C4-2B (cell line): ENCODE measurements around the gene ITPRIP.

Source experiments
- H3K27ac ChIP-seq: fragments of 450-650 bp; 2 replicates; pipeline ENCODE4 v1.5.1; 2017
- ZFX ChIP-seq: fragments of 450-650 bp; IDR thresholded peaks from 2 replicates; pipeline ENCODE4 v1.6.1; 2017
- TF ChIP-seq, protein P1 (sequence below): fragments of 450-650 bp; conservative IDR thresholded peaks from 2 replicates; pipeline ENCODE4 v1.5.1; 2017; ENCODE audit warnings: mild to moderate bottlenecking

Gene ITPRIP, protein sequence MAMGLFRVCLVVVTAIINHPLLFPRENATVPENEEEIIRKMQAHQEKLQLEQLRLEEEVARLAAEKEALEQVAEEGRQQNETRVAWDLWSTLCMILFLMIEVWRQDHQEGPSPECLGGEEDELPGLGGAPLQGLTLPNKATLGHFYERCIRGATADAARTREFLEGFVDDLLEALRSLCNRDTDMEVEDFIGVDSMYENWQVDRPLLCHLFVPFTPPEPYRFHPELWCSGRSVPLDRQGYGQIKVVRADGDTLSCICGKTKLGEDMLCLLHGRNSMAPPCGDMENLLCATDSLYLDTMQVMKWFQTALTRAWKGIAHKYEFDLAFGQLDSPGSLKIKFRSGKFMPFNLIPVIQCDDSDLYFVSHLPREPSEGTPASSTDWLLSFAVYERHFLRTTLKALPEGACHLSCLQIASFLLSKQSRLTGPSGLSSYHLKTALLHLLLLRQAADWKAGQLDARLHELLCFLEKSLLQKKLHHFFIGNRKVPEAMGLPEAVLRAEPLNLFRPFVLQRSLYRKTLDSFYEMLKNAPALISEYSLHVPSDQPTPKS

DNA sequence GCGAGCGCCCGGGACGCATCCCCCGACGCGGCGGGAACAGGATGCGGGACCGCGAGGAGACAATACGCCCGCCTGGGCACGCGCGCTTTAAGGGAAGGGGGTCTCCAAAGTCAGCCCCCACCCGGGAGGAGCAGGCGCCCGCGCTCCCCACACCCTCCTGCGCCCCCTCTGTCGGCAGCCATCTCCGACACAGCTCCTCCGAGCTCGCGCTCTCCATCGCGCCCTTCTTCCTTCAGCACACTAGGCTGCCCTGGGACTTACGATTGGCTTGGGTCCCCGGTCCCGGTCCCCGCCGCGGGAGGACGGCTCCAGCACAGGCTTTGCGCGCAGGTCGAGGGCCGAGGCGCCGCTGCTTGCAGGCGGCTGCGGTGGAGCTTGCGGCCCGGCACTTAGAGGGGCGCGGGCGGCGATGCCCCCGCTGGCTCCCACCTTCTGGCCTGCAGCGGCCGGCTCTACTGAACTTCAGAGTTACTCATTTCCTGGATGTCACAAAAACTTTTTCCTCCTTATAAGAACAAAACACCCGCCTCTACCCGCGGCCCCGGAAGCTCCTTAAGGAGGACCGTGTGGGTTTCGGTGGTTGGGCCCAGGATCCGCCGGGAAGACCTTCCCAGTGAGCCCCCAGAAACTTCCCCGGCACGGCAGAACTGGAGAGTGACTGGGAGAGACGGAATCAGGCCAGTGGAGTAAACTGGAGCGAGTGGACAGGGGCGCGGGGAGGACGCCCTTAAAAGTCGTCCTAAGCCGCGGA is at the start of gene ITPRIP:
TSS of gene ITPRIP (minus strand) at position 481 of the 751 bp plus-strand sequence. CDS start 22,414 bp downstream, outside the sequence.
- TF ChIP-seq ZFX: peak; percentile 67
- TF ChIP-seq, protein P1, sequence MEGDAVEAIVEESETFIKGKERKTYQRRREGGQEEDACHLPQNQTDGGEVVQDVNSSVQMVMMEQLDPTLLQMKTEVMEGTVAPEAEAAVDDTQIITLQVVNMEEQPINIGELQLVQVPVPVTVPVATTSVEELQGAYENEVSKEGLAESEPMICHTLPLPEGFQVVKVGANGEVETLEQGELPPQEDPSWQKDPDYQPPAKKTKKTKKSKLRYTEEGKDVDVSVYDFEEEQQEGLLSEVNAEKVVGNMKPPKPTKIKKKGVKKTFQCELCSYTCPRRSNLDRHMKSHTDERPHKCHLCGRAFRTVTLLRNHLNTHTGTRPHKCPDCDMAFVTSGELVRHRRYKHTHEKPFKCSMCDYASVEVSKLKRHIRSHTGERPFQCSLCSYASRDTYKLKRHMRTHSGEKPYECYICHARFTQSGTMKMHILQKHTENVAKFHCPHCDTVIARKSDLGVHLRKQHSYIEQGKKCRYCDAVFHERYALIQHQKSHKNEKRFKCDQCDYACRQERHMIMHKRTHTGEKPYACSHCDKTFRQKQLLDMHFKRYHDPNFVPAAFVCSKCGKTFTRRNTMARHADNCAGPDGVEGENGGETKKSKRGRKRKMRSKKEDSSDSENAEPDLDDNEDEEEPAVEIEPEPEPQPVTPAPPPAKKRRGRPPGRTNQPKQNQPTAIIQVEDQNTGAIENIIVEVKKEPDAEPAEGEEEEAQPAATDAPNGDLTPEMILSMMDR: peak; percentile 20; the same call in 1 of the 2 replicates
- peak within 1 kb of the TSS; percentile 90 for H3K27ac ChIP-seq

DNA sequence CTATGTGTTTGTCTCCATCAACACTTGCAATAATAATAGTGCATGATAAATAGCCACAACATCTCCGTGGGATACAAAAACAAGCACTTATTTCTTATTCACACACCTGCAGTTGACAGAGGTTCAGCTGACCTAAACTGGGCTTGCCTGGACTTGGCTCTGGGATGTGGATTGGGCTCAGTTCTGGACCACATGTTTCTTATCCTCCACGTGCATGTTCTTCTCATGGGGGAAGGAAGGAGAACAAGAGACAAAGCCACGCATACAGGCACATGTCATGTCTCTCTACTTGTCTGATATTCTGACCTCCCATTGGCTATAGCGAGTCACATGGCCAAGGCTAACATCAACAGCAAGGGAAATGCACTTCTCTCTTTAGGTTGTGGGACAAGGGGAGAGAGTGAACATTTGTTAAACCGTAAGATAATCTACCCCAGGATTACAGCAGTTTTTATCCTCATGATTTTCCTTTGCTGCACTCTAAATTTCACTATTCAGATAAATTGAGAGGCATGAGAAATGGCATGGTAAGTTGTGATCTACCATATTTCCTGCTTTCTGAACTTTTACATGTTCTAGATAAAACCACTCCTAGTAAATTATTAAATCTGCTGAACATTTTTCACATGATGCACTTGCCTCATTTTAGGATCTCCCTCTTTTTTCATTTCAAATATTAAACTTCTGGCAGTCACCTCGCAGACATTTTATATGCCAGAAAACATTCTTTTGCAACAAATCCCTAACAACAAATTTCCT is 49.0 kb upstream of the ITPRIP start:
- TF ChIP-seq, protein P1: no peak
- TF ChIP-seq ZFX: no peak
- H3K27ac ChIP-seq: no peak overlapping the region

DNA sequence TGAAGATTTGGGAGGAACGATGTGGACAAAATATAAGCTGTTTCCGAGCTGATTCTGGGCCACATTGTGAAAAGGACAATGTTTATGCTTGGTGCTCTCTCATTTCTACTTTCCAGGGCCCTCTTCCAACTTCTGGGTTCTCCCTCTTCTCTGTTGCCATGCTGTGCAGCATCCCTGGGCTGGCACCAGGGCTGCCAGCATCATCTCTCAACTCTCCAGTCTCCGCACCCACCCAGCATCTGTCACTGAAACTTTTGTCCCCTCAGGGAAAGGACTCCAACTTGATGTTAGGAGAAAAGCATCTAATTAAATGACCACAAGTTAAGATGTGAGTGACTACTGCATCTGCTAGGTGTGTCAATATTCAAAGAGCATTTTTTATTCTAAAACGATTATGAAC is 42.1 kb upstream of the ITPRIP start:
- H3K27ac ChIP-seq: no peak overlapping the region

DNA sequence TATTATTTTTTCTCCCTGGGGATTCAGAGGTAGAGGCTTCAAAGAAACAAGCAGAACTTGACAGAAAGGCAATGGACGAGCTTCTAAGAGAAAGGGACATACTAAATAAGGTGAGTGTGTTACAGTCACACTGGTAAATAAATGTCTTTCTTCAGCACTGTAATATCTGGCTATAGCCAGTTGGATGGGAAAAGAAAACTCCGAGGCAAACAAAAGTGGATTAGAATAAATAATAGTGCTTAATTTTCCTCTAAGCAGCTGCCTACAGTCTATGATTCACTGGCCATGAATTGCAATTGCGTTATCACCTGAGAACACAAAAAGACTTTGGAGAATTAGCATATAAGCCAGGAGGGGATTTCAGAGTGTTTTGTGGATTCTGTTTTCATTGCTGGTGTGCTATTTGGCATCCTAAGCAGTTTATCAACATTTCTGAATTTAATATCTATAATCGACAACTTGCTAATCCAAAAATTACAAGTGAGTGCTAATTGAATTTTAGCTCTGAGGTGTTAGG is 38.6 kb upstream of the ITPRIP start:
- H3K27ac ChIP-seq: no peak overlapping the region

More for the DNA sequence above, 42.1 kb upstream of the ITPRIP start:
- TF ChIP-seq, protein P1: no peak
- no peak for TF ChIP-seq ZFX

DNA sequence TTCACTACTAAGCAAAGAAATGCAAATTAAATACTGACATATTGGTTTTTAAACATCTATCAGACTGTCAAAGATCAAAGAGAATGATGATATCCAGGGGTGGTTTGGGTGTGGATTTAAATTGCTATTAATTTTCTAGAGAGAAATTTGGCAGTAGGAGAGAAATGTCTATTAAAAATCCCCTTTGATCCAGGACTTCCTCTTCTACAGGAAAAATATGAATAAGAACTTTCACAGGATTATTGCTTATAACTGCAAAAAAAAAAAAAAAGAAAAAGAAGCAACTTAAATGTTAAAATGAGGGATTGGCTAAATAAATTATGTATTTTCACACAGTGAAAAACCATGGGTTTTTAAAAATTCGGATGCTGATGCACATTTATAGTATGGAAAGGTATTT is 36.3 kb upstream of the ITPRIP start:
- no peak for TF ChIP-seq ZFX
- TF ChIP-seq, protein P1: no peak
- H3K27ac ChIP-seq: no peak overlapping the region

More for the DNA sequence above, 38.6 kb upstream of the ITPRIP start:
- TF ChIP-seq, protein P1: no peak
- no peak for TF ChIP-seq ZFX

DNA sequence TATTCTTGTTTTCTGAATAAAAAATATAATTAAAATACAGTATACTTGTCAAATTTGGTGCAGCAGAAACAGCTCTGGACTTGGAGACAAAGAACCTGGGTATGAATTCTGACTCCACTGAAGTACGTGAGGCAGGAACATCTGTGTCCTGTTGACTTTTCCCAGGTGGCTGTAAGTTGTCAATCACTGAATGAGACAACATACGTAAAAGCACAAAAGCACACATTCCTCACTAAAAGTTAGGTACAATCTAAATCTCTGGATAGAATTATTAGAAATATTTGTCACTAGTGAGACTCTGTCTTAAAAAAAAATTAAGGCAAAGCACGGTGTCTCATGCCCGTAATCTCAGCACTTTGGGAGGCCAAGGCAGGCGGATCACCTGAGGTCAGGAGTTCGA is 33.5 kb upstream of the ITPRIP start:
- TF ChIP-seq, protein P1: no peak
- no peak for TF ChIP-seq ZFX

More for the DNA sequence above, 33.5 kb upstream of the ITPRIP start:
- H3K27ac ChIP-seq: no peak overlapping the region
